IMR-90 (cell line): Measurements from ENCODE around the gene FAM24A. TPM values are rescaled to one million over a fixed set of nuclear protein-coding genes. Genes with fewer than 3 reads are reported as not detected.
"Not testable (repeated sequence)": the region's sequence is repeated elsewhere in the genome, so short reads cannot be mapped to it uniquely, and the experiment has no call there.

Experiments
- ATAC-seq: fragments of 200-7000 bp; cut with Tn5 transposase; 2 replicates; pipeline ENCODE4 v1.9.1; 2020; ENCODE audit warnings: low read depth, mild to moderate bottlenecking, moderate library complexity
- BruUV-seq: library from RNA; stranded (reverse); fragments of 400-500 nt; replicated peaks from 2 replicates; lab custom pipeline; 2021; lab: Mats Ljungman, UMichigan
- CTCF ChIA-PET: fragments of 300-600 bp; formaldehyde crosslinking; extraction: SDS; loops from one replicate; lab custom pipeline; 2021; ENCODE audit warnings: antibody characterized with exemption; lab: Yijun Ruan, JAX
- POLR2A ChIA-PET: fragments of 300-600 bp; sonication (Branson Sonifier 250); formaldehyde crosslinking; loops from one replicate; lab custom pipeline; 2022; ENCODE audit warnings: antibody characterized with exemption; ENCODE audit not compliant: unreplicated experiment; lab: Charles Lee
- DNase-seq: peaks from one replicate; pipeline ENCODE4 v3.0.0; 2013
- H2AFZ ChIP-seq: replicated peaks from 2 replicates; pipeline ENCODE3; 2013; ENCODE audit warnings: low read length, mild to moderate bottlenecking; ENCODE audit not compliant: poor library complexity
- H2AK5ac ChIP-seq: 2 replicates; pipeline ENCODE4 v1.6.1; 2013; ENCODE audit warnings: low read depth, low read length, inconsistent platforms
- H2AK9ac ChIP-seq: replicated peaks from 2 replicates; pipeline ENCODE3; 2013; ENCODE audit warnings: mild to moderate bottlenecking, low read depth, low read length, moderate library complexity; ENCODE audit not compliant: poor library complexity
- H2BK120ac ChIP-seq: 2 replicates; pipeline ENCODE4 v1.6.1; 2013; ENCODE audit warnings: low read depth, low read length, inconsistent platforms
- H2BK15ac ChIP-seq: 3 replicates; pipeline ENCODE4 v1.6.1; 2013; ENCODE audit warnings: low read depth, low read length, inconsistent platforms
- H2BK20ac ChIP-seq: 2 replicates; pipeline ENCODE4 v1.6.1; 2013; ENCODE audit warnings: low read depth, mild to moderate bottlenecking, inconsistent platforms, low read length, moderate library complexity
- H2BK5ac ChIP-seq: 2 replicates; pipeline ENCODE4 v1.6.1; 2013; ENCODE audit warnings: mild to moderate bottlenecking, low read depth, low read length, inconsistent platforms; ENCODE audit not compliant: poor library complexity, severe bottlenecking
- H3K14ac ChIP-seq: replicated peaks from 2 replicates; pipeline ENCODE4 v1.6.1; 2013; ENCODE audit warnings: low read depth, low read length, inconsistent platforms
- H3K18ac ChIP-seq: 2 replicates; pipeline ENCODE4 v1.6.1; 2013; ENCODE audit warnings: low read depth, low read length, control low read depth
- H3K23ac ChIP-seq: 2 replicates; pipeline ENCODE4 v1.6.1; 2013; ENCODE audit warnings: low read depth, low read length, inconsistent platforms
- H3K27ac ChIP-seq: 2 replicates; pipeline ENCODE4 v1.5.1; 2013; ENCODE audit warnings: mild to moderate bottlenecking, control low read depth, low read length; ENCODE audit not compliant: insufficient read depth
- H3K27me3 ChIP-seq: 2 replicates; pipeline ENCODE4 v1.6.1; 2013; ENCODE audit warnings: low read length; ENCODE audit not compliant: control insufficient read depth, insufficient read depth
- H3K36me3 ChIP-seq: 2 replicates; pipeline ENCODE4 v1.6.1; 2013; ENCODE audit warnings: low read length, mixed read lengths; ENCODE audit not compliant: control insufficient read depth, insufficient read depth
- H3K4ac ChIP-seq: 2 replicates; pipeline ENCODE4 v1.6.1; 2013; ENCODE audit warnings: low read depth, low read length, inconsistent platforms
- H3K4me1 ChIP-seq: 2 replicates; pipeline ENCODE4 v1.6.1; 2013; ENCODE audit warnings: low read length, mixed read lengths; ENCODE audit not compliant: control insufficient read depth, insufficient read depth
- H3K4me2 ChIP-seq: 2 replicates; pipeline ENCODE4 v1.6.1; 2013; ENCODE audit warnings: low read depth, mild to moderate bottlenecking, control low read depth, low read length, moderate library complexity
- H3K4me3 ChIP-seq: 2 replicates; pipeline ENCODE4 v1.5.1; 2013; ENCODE audit warnings: low read depth, mild to moderate bottlenecking, control low read depth, low read length, moderate library complexity; ENCODE audit not compliant: insufficient read depth
- H3K56ac ChIP-seq: 2 replicates; pipeline ENCODE4 v1.6.1; 2013; ENCODE audit warnings: low read length, inconsistent platforms; ENCODE audit not compliant: insufficient read depth; ENCODE audit errors: extremely low read depth
- H3K79me1 ChIP-seq, 2 experiments: 2 replicates each; pipeline ENCODE4 v1.6.1; 2013; ENCODE audit warnings: low read length in 2 of 2, inconsistent platforms in 1 of 2, low read depth in 1 of 2
- H3K9ac ChIP-seq: 2 replicates; pipeline ENCODE4 v1.6.1; 2013; ENCODE audit warnings: low read depth, low read length, control low read depth
- H3K9me1 ChIP-seq: 2 replicates; pipeline ENCODE4 v1.6.1; 2013; ENCODE audit warnings: low read length, inconsistent platforms; ENCODE audit not compliant: insufficient read depth
- H3K9me3 ChIP-seq: 2 replicates; pipeline ENCODE4 v1.6.1; 2013; ENCODE audit warnings: low read length; ENCODE audit not compliant: control insufficient read depth, insufficient read depth
- H4K20me1 ChIP-seq: 2 replicates; pipeline ENCODE4 v1.6.1; 2013; ENCODE audit warnings: low read length, inconsistent platforms; ENCODE audit not compliant: insufficient read depth
- H4K5ac ChIP-seq: 2 replicates; pipeline ENCODE4 v1.6.1; 2013; ENCODE audit warnings: mild to moderate bottlenecking, low read depth, low read length, control low read depth
- H4K8ac ChIP-seq, 2 experiments: 2 replicates each; pipeline ENCODE4 v1.6.1; 2013; ENCODE audit warnings: low read depth in 2 of 2, low read length in 2 of 2, control low read depth in 1 of 2, inconsistent platforms in 1 of 2
- H4K91ac ChIP-seq: 2 replicates; pipeline ENCODE4 v1.6.1; 2013; ENCODE audit warnings: low read depth, low read length, inconsistent platforms; ENCODE audit not compliant: insufficient read depth
- CEBPB ChIP-seq: IDR thresholded peaks from 2 replicates; pipeline ENCODE4 v1.6.1; 2012; ENCODE audit warnings: low read depth, low read length, improper control_type of control experiment
- FOS ChIP-seq: fragments of 150-350 bp; IDR thresholded peaks from 2 replicates; pipeline ENCODE4 v1.6.1; 2016; ENCODE audit warnings: low read depth, low read length
- NFE2L2 ChIP-seq: fragments of 150-350 bp; IDR thresholded peaks from 2 replicates; pipeline ENCODE4 v1.6.1; 2016; ENCODE audit warnings: low read depth, mild to moderate bottlenecking, low read length
- POLR2A ChIP-seq: IDR thresholded peaks from 2 replicates; pipeline ENCODE4 v1.6.1; 2012; ENCODE audit warnings: mild to moderate bottlenecking, low read depth, low read length
- SMC3 ChIP-seq: fragments of 150-350 bp; IDR thresholded peaks from 2 replicates; pipeline ENCODE4 v1.6.1; 2016; ENCODE audit warnings: low read depth, mild to moderate bottlenecking, antibody characterized with exemption, low read length, moderate library complexity
- USF2 ChIP-seq: fragments of 150-350 bp; IDR thresholded peaks from 2 replicates; pipeline ENCODE4 v1.6.1; 2017; ENCODE audit warnings: mild to moderate bottlenecking, antibody characterized with exemption, low read length, low read depth
- WGBS, 2 experiments: methylation state at CpG; one replicate each; pipeline versions ENCODE4 v1.1.5 to v1.1.7; 2013; ENCODE audit warnings: missing lambda C conversion rate in 2 of 2; ENCODE audit not compliant: insufficient read length in 1 of 2; ENCODE audit errors: extremely low coverage in 2 of 2; 5-methylcytosine and 5-hydroxymethylcytosine counted together
- dilution Hi-C: fragments of 300-500 bp; cut with HindIII; formaldehyde crosslinking; loops from one replicate; pipeline ENCODE4 v1.14.3; 2018; ENCODE audit warnings: low sequenced_read_pairs; ENCODE audit not compliant: unreplicated experiment
- in situ Hi-C: fragments of 300-500 bp; cut with MboI; formaldehyde crosslinking; loops from 3 replicates; pipeline ENCODE4 v1.14.3; 2019; ENCODE audit warnings: low sequenced_read_pairs, inconsistent platforms, mixed read lengths
- intact Hi-C: fragments of 100-400 bp; cut with micrococcal nuclease; formaldehyde crosslinking; loops from 2 replicates; pipeline ENCODE4 v1.10.0; 2022
- polyA plus RNA-seq, 3 experiments: library from polyadenylated mRNA; depleted of rRNA; stranded (reverse); fragments of >200 nt; gene quantifications; 2 replicates each; pipeline ENCODE4 v1.2.3, GENCODE V29; 2012; ENCODE audit warnings: low replicate concordance in 1 of 3
- total RNA-seq: library from RNA; depleted of rRNA; stranded (reverse); fragments of >200 nt; gene quantifications from 2 replicates; pipeline ENCODE4 v1.2.3, GENCODE V29; 2012

Gene FAM24A
- total and polyA plus RNA-seq, 2 of the 4 experiments (the other 2 are of a cell fraction): not detected

GRCh38 chr10:122894261-122894944, 16.0 kb upstream of the FAM24A start:
- H3K9me1 ChIP-seq: no peaks in the 10 kb centered on the region
- no peak for DNase-seq
- no peaks in the 10 kb centered on the region for H3K9me3 ChIP-seq
- intact Hi-C loops (no loop called here), in situ Hi-C loops (no loop called here), dilution Hi-C loops (no loop called here)
- no peaks in the 10 kb centered on the region for H3K79me1 ChIP-seq
- H4K20me1 ChIP-seq: no peaks in the 10 kb centered on the region
- H4K91ac ChIP-seq: no peak overlapping the region
- H3K4me3 ChIP-seq: no peak overlapping the region
- no peak overlapping the region for H3K9ac ChIP-seq
- H2AFZ ChIP-seq: no peak overlapping the region
- H3K27ac ChIP-seq: no peak overlapping the region
- H2BK15ac ChIP-seq: no peak overlapping the region
- POLR2A ChIA-PET: no interaction called here
- no peaks in the 10 kb centered on the region for H3K36me3 ChIP-seq
- no peak overlapping the region for H4K5ac ChIP-seq
- no peaks in the 10 kb centered on the region for H3K4me1 ChIP-seq
- no peak overlapping the region for H3K23ac ChIP-seq
- no TSS peak for BruUV-seq
- H2AK9ac ChIP-seq: no peak overlapping the region
- H3K56ac ChIP-seq: no peak overlapping the region
- no peak for TF ChIP-seq FOS
- no peak for TF ChIP-seq USF2
- no peak for TF ChIP-seq POLR2A
- TF ChIP-seq SMC3: no peak
- no peak for TF ChIP-seq CEBPB
- no peak for TF ChIP-seq NFE2L2
- no peak overlapping the region for H3K14ac ChIP-seq
- no peak overlapping the region for H4K8ac ChIP-seq
- no peak overlapping the region for H3K4me2 ChIP-seq
- no peak overlapping the region for H3K4ac ChIP-seq
- H2BK120ac ChIP-seq: no peak overlapping the region
- CTCF ChIA-PET: no interaction called here
- H2BK5ac ChIP-seq: no peak overlapping the region
- H2AK5ac ChIP-seq: no peak overlapping the region
- no CpG with 5 or more reads among the region's 5 CpGs for WGBS, 2 experiments
- H3K18ac ChIP-seq: no peak overlapping the region
- H2BK20ac ChIP-seq: no peak overlapping the region
- no peak for ATAC-seq
- no peaks in the 10 kb centered on the region for H3K27me3 ChIP-seq

GRCh38 chr10:122903861-122904260, 6.5 kb upstream of the FAM24A start:
- H3K27ac ChIP-seq, in situ Hi-C loops, H2BK15ac ChIP-seq, H3K27me3 ChIP-seq, BruUV-seq, H3K4me3 ChIP-seq, H3K4ac ChIP-seq, H3K14ac ChIP-seq, intact Hi-C loops, H2BK120ac ChIP-seq, H3K23ac ChIP-seq, H4K5ac ChIP-seq, H2BK20ac ChIP-seq, H3K4me1 ChIP-seq, H4K20me1 ChIP-seq, H3K79me1 ChIP-seq, H3K9ac ChIP-seq, H4K91ac ChIP-seq, H2AFZ ChIP-seq, CTCF ChIA-PET, H3K9me1 ChIP-seq, DNase-seq, H4K8ac ChIP-seq, H3K9me3 ChIP-seq, H3K4me2 ChIP-seq, H2AK5ac ChIP-seq, POLR2A ChIA-PET, ATAC-seq, H3K56ac ChIP-seq, H2BK5ac ChIP-seq, H3K18ac ChIP-seq, H2AK9ac ChIP-seq, H3K36me3 ChIP-seq, dilution Hi-C loops: not testable (repeated sequence)
- no CpG with 5 or more reads among the region's 4 CpGs for whole genome bisulfite sequencing, 2 experiments
